ENCODE results near the gene FBXW8.

Gene FBXW8

DNA sequence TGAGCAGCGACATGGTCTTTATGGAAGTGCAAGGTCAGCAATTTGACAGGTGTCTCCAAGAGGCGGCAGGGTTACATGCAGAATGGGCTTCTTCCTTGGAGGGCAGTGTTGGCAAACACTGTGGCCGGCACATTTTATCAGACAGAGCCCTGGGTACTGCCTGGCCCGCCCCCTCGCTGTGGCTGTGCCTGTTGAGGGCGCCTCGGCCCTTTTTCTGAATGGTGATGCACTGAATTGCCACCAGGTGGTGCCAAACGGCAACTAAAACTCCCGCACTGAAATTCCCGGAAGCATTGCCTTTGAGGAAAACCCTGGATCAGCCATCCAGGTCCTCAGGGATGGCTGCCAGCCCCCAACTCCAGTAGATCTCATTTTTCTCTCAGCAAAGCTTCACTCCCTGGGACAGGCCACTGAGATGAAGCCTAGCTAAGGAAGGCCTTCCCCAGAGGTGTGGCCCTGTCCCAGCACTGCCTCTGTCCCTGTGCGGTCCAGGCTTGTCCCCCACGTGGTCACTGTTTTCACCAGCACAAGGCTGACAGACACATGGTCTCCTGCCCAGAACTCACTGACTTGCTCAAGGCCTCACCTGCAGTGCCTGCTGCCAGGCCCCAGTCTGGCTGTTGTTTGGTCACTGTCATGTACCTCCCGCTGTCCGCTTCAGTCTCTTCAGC is 114.9 kb downstream of the FBXW8 start:
- H3K36me3 Mint-ChIP-seq (ENCODE audit: insufficient read depth) = peaks cover 28% of the 10 kb centered on the region
- peaks cover 10 to 12% of the 10 kb centered on the region in 2 donors for H3K4me1 Mint-ChIP-seq (ENCODE audit: low read depth in 2 of 2)
- peak overlapping the region in 1 of 2 donors; percentile 66 for H3K27ac Mint-ChIP-seq
- DNase-seq = peak; percentile 39 to 52 (median 42)
- H3K9me3 Mint-ChIP-seq = no peaks in the 10 kb centered on the region
- no peak overlapping the region for H3K4me3 Mint-ChIP-seq
- peak; percentile 86 for ATAC-seq (replicated peaks)
- H3K27me3 Mint-ChIP-seq = no peaks in the 10 kb centered on the region

DNA sequence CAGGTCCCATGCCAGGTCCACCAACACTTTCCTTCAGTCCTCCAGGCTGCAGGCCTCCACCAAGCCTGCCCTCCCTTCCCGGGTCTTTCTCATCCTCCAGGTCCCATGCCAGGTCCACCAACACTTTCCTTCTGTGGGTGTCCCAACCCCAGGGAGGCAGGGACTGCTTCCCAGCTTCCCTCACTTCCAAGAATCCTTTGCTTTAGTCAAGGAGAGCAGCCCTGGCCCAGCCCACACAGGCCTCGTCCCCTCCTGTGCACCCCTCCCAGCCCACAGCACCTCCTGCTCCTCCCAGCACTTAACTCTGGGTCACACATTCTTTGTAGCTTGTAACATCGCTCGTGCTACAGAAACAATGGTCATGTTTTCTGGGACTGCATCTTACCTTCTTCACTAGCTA is 115.6 kb downstream of the FBXW8 start:
- ATAC-seq (replicated peaks) (no peak), DNase-seq (no peak)
- no peaks in the 10 kb centered on the region for H3K9me3 Mint-ChIP-seq
- H3K27ac Mint-ChIP-seq = peak overlapping the region in 1 of 2 donors; percentile 55
- H3K4me1 Mint-ChIP-seq (ENCODE audit: low read depth in 2 of 2) = peaks cover 10 to 13% of the 10 kb centered on the region in 2 donors
- peaks cover 25% of the 10 kb centered on the region for H3K36me3 Mint-ChIP-seq (ENCODE audit: insufficient read depth)
- no peaks in the 10 kb centered on the region for H3K27me3 Mint-ChIP-seq
- no peak overlapping the region for H3K4me3 Mint-ChIP-seq

DNA sequence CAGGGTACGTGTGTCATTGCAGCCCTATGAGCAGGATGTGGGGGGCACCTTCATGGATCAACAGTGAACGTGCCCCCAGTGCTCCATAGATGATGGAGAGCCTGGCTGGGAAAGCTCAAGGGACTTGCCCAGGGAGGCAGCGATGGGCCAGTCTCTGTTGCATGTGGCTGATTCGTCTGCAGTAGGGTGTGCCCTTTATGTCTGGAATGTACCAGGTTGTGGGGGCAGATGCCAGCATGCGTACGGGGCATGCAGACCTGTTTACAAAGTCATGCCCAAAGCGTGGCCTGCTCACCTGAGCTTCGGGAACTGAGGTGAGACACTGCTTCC is 116.1 kb downstream of the FBXW8 start:
- Mint-ChIP-seq H3K27ac (peak overlapping the region in 1 of 2 donors; percentile 55), H3K4me1 (ENCODE audit: low read depth in 2 of 2) (peaks cover 10 to 13% of the 10 kb centered on the region in 2 donors), H3K36me3 (ENCODE audit: insufficient read depth) (peaks cover 25% of the 10 kb centered on the region)

DNA sequence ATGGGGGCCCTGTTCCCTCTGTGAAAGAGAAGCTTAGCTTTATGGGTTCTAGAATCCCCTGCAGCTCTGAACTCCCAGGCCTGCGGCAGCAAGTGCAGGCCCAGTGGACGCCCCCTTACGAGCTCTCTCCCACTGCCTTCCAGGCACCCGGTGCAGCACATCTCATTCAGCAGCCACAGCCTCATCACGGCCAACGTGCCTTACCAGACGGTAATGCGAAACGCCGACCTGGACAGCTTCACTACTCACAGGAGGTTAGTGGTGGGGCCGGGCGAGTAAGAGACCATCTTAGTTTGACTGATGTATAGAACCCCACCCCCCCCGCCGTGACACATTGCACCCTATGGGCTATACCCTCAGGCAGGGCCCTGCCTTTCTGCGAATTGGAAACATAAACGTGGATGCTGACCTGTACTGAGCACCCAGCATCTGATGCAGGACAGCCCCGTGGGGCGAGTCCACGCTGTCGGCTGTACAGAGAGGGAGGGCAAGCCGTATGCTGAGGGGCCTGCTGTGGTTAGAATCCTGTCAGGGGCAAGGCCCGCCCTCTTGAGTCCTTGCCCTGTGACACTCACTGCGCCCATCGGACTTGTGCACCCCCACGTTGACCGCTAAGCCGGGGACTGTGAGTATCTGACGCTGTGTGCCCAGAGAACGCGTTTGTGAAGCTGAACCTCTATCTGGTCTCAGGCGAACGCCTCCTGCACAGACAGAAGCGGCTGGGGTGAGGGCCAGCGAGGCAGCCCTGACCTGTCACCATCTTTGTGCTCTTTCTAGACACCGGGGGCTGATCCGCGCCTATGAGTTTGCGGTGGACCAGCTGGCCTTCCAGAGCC is 116.7 kb downstream of the FBXW8 start:
- no peaks in the 10 kb centered on the region for H3K9me3 Mint-ChIP-seq
- H3K4me3 Mint-ChIP-seq = no peak overlapping the region
- H3K4me1 Mint-ChIP-seq (ENCODE audit: low read depth in 2 of 2) = peaks cover 10 to 13% of the 10 kb centered on the region in 2 donors
- DNase-seq (no peak), ATAC-seq (replicated peaks) (no peak)
- H3K27me3 Mint-ChIP-seq = no peaks in the 10 kb centered on the region
- H3K36me3 Mint-ChIP-seq (ENCODE audit: insufficient read depth) = peaks cover 25% of the 10 kb centered on the region
- peak overlapping the region in 1 of 2 donors; percentile 72 for H3K27ac Mint-ChIP-seq

More for the DNA sequence above, 116.1 kb downstream of the FBXW8 start:
- DNase-seq (no peak), ATAC-seq (replicated peaks) (no peak)
- no peaks in the 10 kb centered on the region for H3K27me3 Mint-ChIP-seq
- H3K9me3 Mint-ChIP-seq = no peaks in the 10 kb centered on the region
- no peak overlapping the region for H3K4me3 Mint-ChIP-seq

- Mint-ChIP-seq H3K9me3 (no peaks in the 10 kb centered on the region), H3K4me3 (no peak overlapping the region), H3K4me1 (ENCODE audit: low read depth in 2 of 2) (peaks cover 10 to 13% of the 10 kb centered on the region in 2 donors), H3K36me3 (ENCODE audit: insufficient read depth) (peaks cover 25% of the 10 kb centered on the region), H3K27ac (peak overlapping the region in 1 of 2 donors; percentile 72), H3K27me3 (no peaks in the 10 kb centered on the region)
- ATAC-seq (replicated peaks) (no peak), DNase-seq (no peak)
Observed at GRCh38 chr12:117028254-117028653, 117.5 kb downstream of the FBXW8 start.

DNA sequence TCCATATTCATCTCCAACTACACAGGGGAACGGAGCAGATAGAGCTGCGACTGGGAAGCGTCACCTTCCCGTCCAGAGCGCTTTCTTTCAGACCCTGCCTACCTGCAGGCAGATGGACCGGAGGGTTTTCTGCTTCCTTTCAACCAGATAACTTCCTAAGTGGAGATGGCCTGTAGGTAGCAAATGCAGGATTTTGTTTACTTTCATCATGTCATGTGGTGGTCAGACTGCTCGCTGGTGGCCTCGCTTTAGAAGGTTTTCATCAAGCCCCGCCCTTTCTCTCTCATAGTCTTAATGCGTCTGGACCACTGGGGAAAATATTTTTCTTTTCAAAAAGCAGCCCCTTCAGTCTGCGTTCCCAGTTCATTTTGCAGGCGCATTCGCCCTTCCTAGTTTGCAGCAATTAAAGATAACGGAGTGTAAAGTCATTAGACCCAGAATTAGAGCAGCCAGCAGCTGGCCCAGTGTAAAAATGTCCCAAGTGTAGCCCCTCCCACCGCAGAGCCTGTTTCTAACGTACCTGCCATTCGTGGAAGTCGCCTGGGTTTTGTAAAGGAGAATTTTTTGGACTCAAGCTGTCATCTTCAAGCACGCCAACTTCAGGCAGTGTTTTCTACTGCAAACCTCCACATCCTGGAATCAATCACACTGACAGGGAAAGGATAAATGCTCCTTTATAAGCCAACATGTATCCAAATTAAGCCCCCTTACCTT is 119.6 kb downstream of the FBXW8 start:
- DNase-seq (no peak), ATAC-seq (replicated peaks) (no peak)
- H3K9me3 Mint-ChIP-seq = no peaks in the 10 kb centered on the region
- H3K4me1 Mint-ChIP-seq (ENCODE audit: low read depth in 2 of 2) = peaks cover 13% of the 10 kb centered on the region in 2 donors
- H3K27ac Mint-ChIP-seq = no peak overlapping the region
- H3K27me3 Mint-ChIP-seq = no peaks in the 10 kb centered on the region
- H3K4me3 Mint-ChIP-seq = no peak overlapping the region
- peaks cover 19% of the 10 kb centered on the region for H3K36me3 Mint-ChIP-seq (ENCODE audit: insufficient read depth)

DNA sequence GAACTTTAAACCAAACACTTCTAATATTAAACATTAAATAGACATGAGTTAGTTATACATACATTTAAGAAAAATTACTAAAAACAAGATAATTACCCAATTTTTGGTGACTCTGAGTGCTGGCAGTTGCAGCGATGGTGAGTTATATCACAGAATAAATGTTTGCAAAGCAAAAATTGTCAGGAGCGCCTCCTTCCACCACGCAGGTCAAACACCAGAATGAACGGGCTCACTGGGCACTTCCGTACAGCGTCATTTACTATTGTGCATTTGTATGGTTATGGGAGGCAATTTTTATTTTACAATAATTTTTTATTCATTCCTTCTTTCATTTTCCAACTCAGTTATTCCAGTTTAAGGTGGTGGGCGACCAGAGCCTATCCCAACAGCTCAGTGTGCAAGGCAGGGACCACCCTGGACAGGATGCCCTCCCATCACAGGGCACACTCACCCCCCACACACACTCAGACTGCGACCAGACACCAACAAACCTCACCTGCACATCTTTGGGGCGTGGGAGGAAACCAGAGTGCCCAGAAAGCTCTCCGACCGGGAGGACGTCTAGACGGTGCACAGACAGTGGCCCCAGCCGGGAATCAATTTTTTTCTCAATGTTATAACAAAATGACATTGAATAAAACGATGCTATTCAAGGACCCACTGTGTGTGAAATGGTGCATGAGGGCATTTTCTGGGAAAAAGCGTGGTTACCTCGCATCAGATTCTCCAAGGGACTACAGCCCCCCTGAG is 121.3 kb downstream of the FBXW8 start:
- no peak for ATAC-seq (replicated peaks)

GRCh38 chr12:117032593-117033381 is 122.0 kb downstream of the FBXW8 start:
- Mint-ChIP-seq H3K27ac (peak overlapping the region in 1 of 2 donors; percentile 20), H3K4me1 (ENCODE audit: low read depth in 2 of 2) (peaks cover 4% of the 10 kb centered on the region in 2 donors), H3K36me3 (ENCODE audit: insufficient read depth) (peaks cover 8% of the 10 kb centered on the region), H3K4me3 (no peak overlapping the region), H3K27me3 (no peaks in the 10 kb centered on the region), H3K9me3 (no peaks in the 10 kb centered on the region)
- ATAC-seq (replicated peaks) (no peak), DNase-seq (no peak)

More for the DNA sequence above, 121.3 kb downstream of the FBXW8 start:
- Mint-ChIP-seq H3K27me3 (no peaks in the 10 kb centered on the region), H3K9me3 (no peaks in the 10 kb centered on the region), H3K27ac (peak overlapping the region in 1 of 2 donors; percentile 20), H3K4me3 (no peak overlapping the region), H3K36me3 (ENCODE audit: insufficient read depth) (peaks cover 8% of the 10 kb centered on the region), H3K4me1 (ENCODE audit: low read depth in 2 of 2) (peaks cover 4% of the 10 kb centered on the region in 2 donors)
- DNase-seq = no peak

- peaks cover 8% of the 10 kb centered on the region for H3K36me3 Mint-ChIP-seq (ENCODE audit: insufficient read depth)
- peaks cover 4% of the 10 kb centered on the region in 2 donors for H3K4me1 Mint-ChIP-seq (ENCODE audit: low read depth in 2 of 2)
- no peaks in the 10 kb centered on the region for H3K9me3 Mint-ChIP-seq
- H3K27me3 Mint-ChIP-seq = no peaks in the 10 kb centered on the region
- peak overlapping the region in 1 of 2 donors; percentile 58 for H3K27ac Mint-ChIP-seq
- no peak for ATAC-seq (replicated peaks)
- H3K4me3 Mint-ChIP-seq = no peak overlapping the region
- no peak for DNase-seq
Observed at GRCh38 chr12:117033382-117034221, 122.9 kb downstream of the FBXW8 start.

GRCh38 chr12:117034249-117034648 is 123.5 kb downstream of the FBXW8 start:
- Mint-ChIP-seq H3K4me1 (ENCODE audit: low read depth in 2 of 2) (peaks cover 4% of the 10 kb centered on the region in 2 donors), H3K27me3 (no peaks in the 10 kb centered on the region), H3K4me3 (no peak overlapping the region), H3K36me3 (ENCODE audit: insufficient read depth) (peaks cover 8% of the 10 kb centered on the region), H3K9me3 (no peaks in the 10 kb centered on the region), H3K27ac (peak overlapping the region in 1 of 2 donors; percentile 58)
- ATAC-seq (replicated peaks) (no peak), DNase-seq (no peak)

DNA sequence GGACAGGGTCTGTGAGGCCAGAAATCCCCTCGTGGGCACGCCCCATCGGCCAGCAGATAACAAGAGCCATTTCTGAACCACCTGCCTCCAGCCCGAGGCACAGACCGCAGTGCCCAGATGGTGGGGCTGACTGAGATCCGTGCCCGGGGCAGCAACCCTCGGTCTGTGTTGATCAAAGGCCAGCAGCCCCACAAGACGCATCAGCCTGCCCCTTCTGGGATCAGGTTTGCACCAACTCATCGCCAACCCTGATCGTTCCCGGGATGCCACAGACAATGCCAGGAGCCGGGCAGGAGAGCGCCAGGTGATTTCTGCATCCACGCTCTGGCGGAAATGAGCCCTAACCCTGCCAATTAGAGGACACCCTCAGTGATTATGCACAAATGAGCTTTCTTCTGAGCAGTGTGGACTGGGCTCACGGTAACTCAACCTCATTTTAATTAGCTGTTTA is 124.0 kb downstream of the FBXW8 start:
- ATAC-seq (replicated peaks) = no peak

DNA sequence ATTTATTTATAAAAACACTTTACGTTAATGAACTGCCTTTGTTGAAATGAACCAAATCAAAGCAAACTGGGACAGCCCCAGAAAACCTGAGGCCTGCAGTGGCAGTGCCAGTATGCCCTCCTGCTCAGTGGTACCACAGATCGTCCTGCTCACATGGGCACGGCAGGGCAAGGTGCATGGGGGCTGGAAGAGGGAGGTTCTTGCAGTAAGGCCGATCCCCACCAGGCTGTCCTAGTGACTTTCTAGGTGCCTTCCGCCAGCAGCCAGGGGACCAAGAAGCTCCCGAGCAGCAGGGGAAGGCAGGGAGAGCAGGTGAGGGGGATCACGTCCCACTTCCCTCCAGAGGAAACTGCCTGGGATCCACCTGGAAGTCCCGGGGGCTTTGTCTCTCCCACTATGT is 124.5 kb downstream of the FBXW8 start:
- Mint-ChIP-seq H3K4me1 (ENCODE audit: low read depth in 2 of 2) (peaks cover 4% of the 10 kb centered on the region in 2 donors), H3K36me3 (ENCODE audit: insufficient read depth) (peaks cover 3% of the 10 kb centered on the region), H3K27me3 (no peaks in the 10 kb centered on the region), H3K27ac (no peak overlapping the region), H3K4me3 (no peak overlapping the region), H3K9me3 (no peaks in the 10 kb centered on the region)
- ATAC-seq (replicated peaks) = no peak
- DNase-seq = no peak

More for the DNA sequence above, 124.0 kb downstream of the FBXW8 start:
- DNase-seq = no peak
- peak overlapping the region in 1 of 2 donors; percentile 58 for H3K27ac Mint-ChIP-seq
- H3K4me3 Mint-ChIP-seq = no peak overlapping the region
- peaks cover 4% of the 10 kb centered on the region in 2 donors for H3K4me1 Mint-ChIP-seq (ENCODE audit: low read depth in 2 of 2)
- no peaks in the 10 kb centered on the region for H3K27me3 Mint-ChIP-seq
- H3K36me3 Mint-ChIP-seq (ENCODE audit: insufficient read depth) = peaks cover 8% of the 10 kb centered on the region
- no peaks in the 10 kb centered on the region for H3K9me3 Mint-ChIP-seq
